ENCODE data around the gene TMCO1. TPM values are rescaled to one million over a fixed set of nuclear protein-coding genes. Genes with fewer than 3 reads are reported as not detected.

The TMCO1 gene
- total RNA-seq, 2 experiments from 2014 or later = 25.7 to 27.4 TPM

- DNase-seq (no peak), ATAC-seq (ENCODE audit: poor library complexity) (no peak)
- ChIA-PET CTCF (no interaction called here), POLR2A (no interaction called here)
- Mint-ChIP-seq H3K4me1 (ENCODE audit: low read depth) (peaks cover 36% of the 10 kb centered on the region), H3K27me3 (no peaks in the 10 kb centered on the region), H3K9me3 (peaks cover 2% of the 10 kb centered on the region), H3K36me3 (ENCODE audit: low read depth) (peaks cover 27% of the 10 kb centered on the region), H3K27ac (no peak overlapping the region), H3K4me3 (no peak overlapping the region)
- Histone ChIP-seq H3K4me3 (ENCODE audit: low read length) (no peak overlapping the region), H3K4me1 (ENCODE audit: insufficient read depth, low read length) (peaks cover 13% of the 10 kb centered on the region), H3K9me3 (ENCODE audit: control insufficient read depth in 1 of 2, insufficient read depth in 1 of 2, low read length in 2 of 2) (no peaks in the 10 kb centered on the region), H3K36me3 (ENCODE audit: insufficient read depth, low read length) (peaks cover 3% of the 10 kb centered on the region), H3K27me3 (ENCODE audit: control insufficient read depth in 1 of 2, insufficient read depth in 2 of 2, low read length in 2 of 2) (no peaks in the 10 kb centered on the region), H3K27ac (ENCODE audit: low read depth in 1 of 2, low read length in 2 of 2) (no peak overlapping the region)
- intact Hi-C loops (cut with DNase I, micrococcal nuclease) = no loop called here
- TF ChIP-seq, protein P1, sequence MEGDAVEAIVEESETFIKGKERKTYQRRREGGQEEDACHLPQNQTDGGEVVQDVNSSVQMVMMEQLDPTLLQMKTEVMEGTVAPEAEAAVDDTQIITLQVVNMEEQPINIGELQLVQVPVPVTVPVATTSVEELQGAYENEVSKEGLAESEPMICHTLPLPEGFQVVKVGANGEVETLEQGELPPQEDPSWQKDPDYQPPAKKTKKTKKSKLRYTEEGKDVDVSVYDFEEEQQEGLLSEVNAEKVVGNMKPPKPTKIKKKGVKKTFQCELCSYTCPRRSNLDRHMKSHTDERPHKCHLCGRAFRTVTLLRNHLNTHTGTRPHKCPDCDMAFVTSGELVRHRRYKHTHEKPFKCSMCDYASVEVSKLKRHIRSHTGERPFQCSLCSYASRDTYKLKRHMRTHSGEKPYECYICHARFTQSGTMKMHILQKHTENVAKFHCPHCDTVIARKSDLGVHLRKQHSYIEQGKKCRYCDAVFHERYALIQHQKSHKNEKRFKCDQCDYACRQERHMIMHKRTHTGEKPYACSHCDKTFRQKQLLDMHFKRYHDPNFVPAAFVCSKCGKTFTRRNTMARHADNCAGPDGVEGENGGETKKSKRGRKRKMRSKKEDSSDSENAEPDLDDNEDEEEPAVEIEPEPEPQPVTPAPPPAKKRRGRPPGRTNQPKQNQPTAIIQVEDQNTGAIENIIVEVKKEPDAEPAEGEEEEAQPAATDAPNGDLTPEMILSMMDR (IDR thresholded peaks at IDR 0.05) = no peak
Observed at GRCh38 chr1:165773324-165773965, 4.8 kb upstream of the TMCO1 start.

DNA sequence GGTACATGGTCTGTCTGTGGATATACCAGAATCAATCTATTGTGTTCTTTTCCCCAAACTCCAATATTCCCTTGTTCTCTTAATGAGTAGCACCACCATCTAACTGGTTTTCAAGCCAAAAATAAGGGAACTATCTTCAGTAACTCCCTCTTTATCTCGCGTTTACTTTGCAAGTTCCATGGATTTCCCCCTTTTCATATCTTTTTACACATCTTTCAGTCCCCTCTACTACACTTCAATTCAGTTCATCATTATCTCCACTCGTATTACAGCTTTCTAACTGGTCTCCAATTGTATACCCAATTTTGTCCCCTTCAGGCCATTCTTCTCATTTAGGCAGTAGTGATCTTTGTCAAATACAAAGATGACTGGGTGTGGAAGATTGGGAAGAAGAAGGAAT lies 4.1 kb upstream of the TMCO1 start:
- H3K9me3 ChIP-seq (ENCODE audit: control insufficient read depth in 1 of 2, insufficient read depth in 1 of 2, low read length in 2 of 2) = no peaks in the 10 kb centered on the region
- ATAC-seq (ENCODE audit: poor library complexity) (no peak), DNase-seq (no peak)
- intact Hi-C loops (cut with DNase I, micrococcal nuclease) = no loop called here
- Mint-ChIP-seq H3K4me3 (peak overlapping the region; percentile 39), H3K36me3 (ENCODE audit: low read depth) (peaks cover 35% of the 10 kb centered on the region), H3K27me3 (no peaks in the 10 kb centered on the region), H3K4me1 (ENCODE audit: low read depth) (peaks cover 43% of the 10 kb centered on the region), H3K9me3 (peaks cover 2% of the 10 kb centered on the region), H3K27ac (no peak overlapping the region)
- peaks cover 17% of the 10 kb centered on the region for H3K4me1 ChIP-seq (ENCODE audit: insufficient read depth, low read length)
- no peak overlapping the region for H3K27ac ChIP-seq (ENCODE audit: low read depth in 1 of 2, low read length in 2 of 2)
- H3K36me3 ChIP-seq (ENCODE audit: insufficient read depth, low read length) = peaks cover 3% of the 10 kb centered on the region
- H3K4me3 ChIP-seq (ENCODE audit: low read length) = no peak overlapping the region
- ChIA-PET CTCF (no interaction called here), POLR2A (no interaction called here)
- H3K27me3 ChIP-seq (ENCODE audit: control insufficient read depth in 1 of 2, insufficient read depth in 2 of 2, low read length in 2 of 2) = no peaks in the 10 kb centered on the region
- TF ChIP-seq, protein P1 (IDR thresholded peaks at IDR 0.05) = no peak

DNA sequence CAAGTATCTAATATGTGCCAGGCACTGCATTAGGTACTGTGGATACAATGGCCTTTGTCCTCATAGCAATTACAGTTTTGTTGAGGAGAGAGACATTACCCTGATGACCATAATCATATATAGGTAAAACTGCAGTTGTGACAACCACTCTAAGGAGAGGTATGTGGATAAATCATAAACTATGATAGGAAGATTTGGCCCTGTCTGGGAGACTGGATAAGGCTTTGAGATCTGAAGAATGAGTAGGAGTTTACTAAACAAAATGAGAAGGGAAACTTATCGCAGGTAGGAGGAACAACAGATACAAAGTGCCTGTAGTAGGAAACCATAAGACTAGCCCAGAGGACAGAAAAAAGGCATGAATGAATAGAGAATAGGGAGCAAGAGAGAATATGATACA lies 4.4 kb downstream of the TMCO1 start:
- ATAC-seq (ENCODE audit: poor library complexity) (no peak), DNase-seq (no peak)
- H3K36me3 Mint-ChIP-seq (ENCODE audit: low read depth) = peaks cover 88% of the 10 kb centered on the region
- POLR2A ChIA-PET = no interaction called here
- TF ChIP-seq, protein P1 (IDR thresholded peaks at IDR 0.05) = no peak
- CTCF ChIA-PET = no interaction called here
- peaks cover 42% of the 10 kb centered on the region for H3K36me3 ChIP-seq (ENCODE audit: insufficient read depth, low read length)
- intact Hi-C loops (cut with DNase I, micrococcal nuclease) = loop anchor here in 1 of 2 experiments (10.0 kb wide), 1 partner anchor 1071 kb away; the partner anchor contains the start of gene POGK
- no peaks in the 10 kb centered on the region for H3K27me3 ChIP-seq (ENCODE audit: control insufficient read depth in 1 of 2, insufficient read depth in 2 of 2, low read length in 2 of 2)
- peak overlapping the region; percentile 21 for H3K27ac Mint-ChIP-seq
- H3K4me3 ChIP-seq (ENCODE audit: low read length) = no peak overlapping the region
- peak overlapping the region; percentile 55 for H3K4me3 Mint-ChIP-seq
- H3K9me3 Mint-ChIP-seq = no peaks in the 10 kb centered on the region
- no peaks in the 10 kb centered on the region for H3K9me3 ChIP-seq (ENCODE audit: control insufficient read depth in 1 of 2, insufficient read depth in 1 of 2, low read length in 2 of 2)
- H3K27me3 Mint-ChIP-seq = no peaks in the 10 kb centered on the region
- H3K4me1 Mint-ChIP-seq (ENCODE audit: low read depth) = peaks cover 70% of the 10 kb centered on the region
- H3K27ac ChIP-seq (ENCODE audit: low read depth in 1 of 2, low read length in 2 of 2) = no peak overlapping the region
- peaks cover 21% of the 10 kb centered on the region for H3K4me1 ChIP-seq (ENCODE audit: insufficient read depth, low read length)

All from CD4-positive, alpha-beta T cell (primary cell).